BE2C (cell line): ENCODE data around the gene FOXE1.

Experiments used
- DNase-seq: peaks from one replicate; pipeline ENCODE4 v3.0.0-alpha.2; 2020
- H3K27me3 ChIP-seq: fragments of 250-450 bp; sonication (Bioruptor Pico); 2 replicates; pipeline ENCODE4 v1.5.1; 2020; ENCODE audit warnings: mild to moderate bottlenecking
- H3K36me3 ChIP-seq: fragments of 250-450 bp; sonication (Bioruptor Pico); 2 replicates; pipeline ENCODE4 v1.5.1; 2020; ENCODE audit warnings: mild to moderate bottlenecking
- H3K4me1 ChIP-seq: fragments of 250-450 bp; sonication (Bioruptor Pico); 2 replicates; pipeline ENCODE4 v1.5.1; 2020
- H3K4me3 ChIP-seq: 2 replicates; pipeline ENCODE4 v1.5.1; 2011; ENCODE audit warnings: low read depth, low read length
- H3K9me3 ChIP-seq: fragments of 250-450 bp; sonication (Bioruptor Pico); 2 replicates; pipeline ENCODE4 v1.5.1; 2020
- TF ChIP-seq, protein P1 (sequence below): IDR thresholded peaks from 2 replicates; pipeline ENCODE4 v1.5.1; 2012; ENCODE audit warnings: mild to moderate bottlenecking, low read depth, low read length

FOXE1 gene

GRCh38 chr9:97903177-97903576 is 50.2 kb downstream of the FOXE1 start:
- Histone ChIP-seq H3K4me3 (no peak overlapping the region), H3K9me3 (no peaks in the 10 kb centered on the region), H3K4me1 (no peaks in the 10 kb centered on the region), H3K27me3 (no peaks in the 10 kb centered on the region), H3K36me3 (peaks cover 10% of the 10 kb centered on the region; the same call in 1 of the 2 replicates)
- DNase-seq: no peak
- TF ChIP-seq, protein P1, sequence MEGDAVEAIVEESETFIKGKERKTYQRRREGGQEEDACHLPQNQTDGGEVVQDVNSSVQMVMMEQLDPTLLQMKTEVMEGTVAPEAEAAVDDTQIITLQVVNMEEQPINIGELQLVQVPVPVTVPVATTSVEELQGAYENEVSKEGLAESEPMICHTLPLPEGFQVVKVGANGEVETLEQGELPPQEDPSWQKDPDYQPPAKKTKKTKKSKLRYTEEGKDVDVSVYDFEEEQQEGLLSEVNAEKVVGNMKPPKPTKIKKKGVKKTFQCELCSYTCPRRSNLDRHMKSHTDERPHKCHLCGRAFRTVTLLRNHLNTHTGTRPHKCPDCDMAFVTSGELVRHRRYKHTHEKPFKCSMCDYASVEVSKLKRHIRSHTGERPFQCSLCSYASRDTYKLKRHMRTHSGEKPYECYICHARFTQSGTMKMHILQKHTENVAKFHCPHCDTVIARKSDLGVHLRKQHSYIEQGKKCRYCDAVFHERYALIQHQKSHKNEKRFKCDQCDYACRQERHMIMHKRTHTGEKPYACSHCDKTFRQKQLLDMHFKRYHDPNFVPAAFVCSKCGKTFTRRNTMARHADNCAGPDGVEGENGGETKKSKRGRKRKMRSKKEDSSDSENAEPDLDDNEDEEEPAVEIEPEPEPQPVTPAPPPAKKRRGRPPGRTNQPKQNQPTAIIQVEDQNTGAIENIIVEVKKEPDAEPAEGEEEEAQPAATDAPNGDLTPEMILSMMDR: no peak

DNA sequence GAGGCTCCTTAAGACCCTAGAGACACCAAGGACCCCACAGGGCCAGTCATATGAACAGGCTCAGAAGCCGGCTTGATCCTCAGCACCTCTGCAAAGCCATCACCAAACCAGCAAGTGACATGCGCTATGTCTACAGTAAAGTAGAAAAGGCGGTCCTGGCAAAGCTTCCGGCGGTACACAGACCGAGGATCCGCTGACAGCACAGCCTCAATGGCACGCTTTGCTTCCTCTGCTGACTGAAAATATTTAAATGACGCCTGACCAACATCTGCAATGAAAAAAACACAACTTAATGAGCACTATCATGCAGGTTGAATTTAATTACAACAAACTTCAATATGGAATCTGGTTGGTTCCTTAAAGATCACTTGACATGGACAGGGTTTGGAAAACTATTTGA is 51.7 kb downstream of the FOXE1 start:
- Histone ChIP-seq H3K9me3 (no peaks in the 10 kb centered on the region), H3K4me3 (no peak overlapping the region), H3K4me1 (no peaks in the 10 kb centered on the region), H3K27me3 (no peaks in the 10 kb centered on the region), H3K36me3 (peaks cover 19% of the 10 kb centered on the region)
- no peak for DNase-seq
- TF ChIP-seq, protein P1: no peak

- no peaks in the 10 kb centered on the region for H3K27me3 ChIP-seq
- TF ChIP-seq, protein P1: no peak
- DNase-seq: no peak
- H3K4me1 ChIP-seq: no peaks in the 10 kb centered on the region
- peaks cover 24% of the 10 kb centered on the region for H3K36me3 ChIP-seq
- H3K4me3 ChIP-seq: no peak overlapping the region
- no peaks in the 10 kb centered on the region for H3K9me3 ChIP-seq
These were observed 52.2 kb downstream of the FOXE1 start for GRCh38 chr9:97905228-97905627.
